ENCODE results near the gene ZNF518B.

- no peak for TF ChIP-seq POLR2A (IDR thresholded peaks at IDR 0.05)
- no peak for TF ChIP-seq CTCF (IDR thresholded peaks at IDR 0.05 in 4 of 5, conservative IDR thresholded peaks at IDR 0.05 in 1 of 5)
These were observed 39.0 kb upstream of the ZNF518B start for GRCh38 chr4:10496200-10496599.

Data from gastrocnemius medialis (tissue), 4 donors.